NCI-H146 treated with DMSO at 0.1 percent for 48 hours (cell line): ENCODE results near the gene SLC26A8.
A peak's percentile ranks its signal among the peaks of the same experiment; 100 is the strongest.
"Not testable (repeated sequence)": the region's sequence is repeated elsewhere in the genome, so short reads cannot be mapped to it uniquely, and the experiment has no call there.

Experiments used
- DNase-seq: peaks from one replicate; lab custom pipeline; 2025; ENCODE audit not compliant: unreplicated experiment; lab: John Stamatoyannopoulos, UW

Gene SLC26A8

GRCh38 chr6:36050947-36051710, 26.7 kb upstream of the SLC26A8 start:
- DNase-seq: no peak

GRCh38 chr6:36050305-36050704, 25.9 kb upstream of the SLC26A8 start:
- DNase-seq: no peak

GRCh38 chr6:36049582-36049981, 25.1 kb upstream of the SLC26A8 start:
- DNase-seq: no peak

DNA sequence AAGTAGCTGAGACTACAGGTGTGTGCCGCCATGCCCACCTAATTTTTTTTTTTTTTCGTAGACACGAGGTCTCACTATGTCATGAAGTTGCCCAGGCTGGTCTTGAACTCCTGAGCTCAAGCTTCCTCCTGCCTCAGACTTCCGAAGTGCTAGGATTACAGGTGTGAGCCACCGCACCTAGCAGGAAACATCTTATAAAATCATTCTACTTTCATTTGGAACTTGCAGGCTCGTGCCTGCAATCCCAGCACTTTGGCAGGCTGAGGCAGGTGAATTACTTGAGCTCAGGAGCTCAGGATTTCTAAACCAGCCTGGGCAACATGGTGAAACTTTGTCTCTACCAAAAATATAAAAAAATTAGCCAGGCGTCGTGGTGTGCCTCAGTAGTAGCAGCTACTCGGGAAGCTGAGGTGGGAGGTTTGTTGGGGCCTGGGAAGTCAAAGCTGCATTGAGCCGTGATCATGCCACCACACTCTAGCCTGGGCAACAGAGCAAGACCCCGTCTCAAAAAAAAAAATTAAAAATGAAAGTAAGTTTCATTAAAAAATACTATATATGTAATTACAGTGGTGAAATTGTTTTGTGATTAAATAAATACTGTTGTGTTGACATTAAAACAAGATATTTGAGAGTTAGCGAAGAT, 18.3 kb upstream of the SLC26A8 start:
- no peak for DNase-seq

- no peak for DNase-seq
Measured at GRCh38 chr6:36040958-36041357, 16.5 kb upstream of the SLC26A8 start.

DNA sequence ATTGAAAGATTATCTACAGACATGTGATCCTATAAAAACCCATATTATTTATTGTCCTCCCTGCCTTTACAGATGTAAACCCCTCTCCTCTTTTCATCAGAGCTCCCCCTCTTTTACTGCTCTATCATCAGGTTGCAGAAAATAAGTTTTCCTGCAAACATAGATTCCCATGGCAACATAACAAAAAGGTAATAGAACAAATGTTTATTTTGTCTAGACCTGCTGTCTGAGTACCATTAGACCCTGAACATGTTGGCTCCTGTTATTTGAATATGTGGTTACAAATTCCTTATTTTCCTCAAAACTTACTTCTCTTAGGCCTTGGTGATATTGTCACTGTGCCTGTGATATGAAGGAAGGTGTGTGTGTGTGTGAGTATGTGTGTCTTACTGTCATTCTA, 14.7 kb upstream of the SLC26A8 start:
- DNase-seq: no peak

DNA sequence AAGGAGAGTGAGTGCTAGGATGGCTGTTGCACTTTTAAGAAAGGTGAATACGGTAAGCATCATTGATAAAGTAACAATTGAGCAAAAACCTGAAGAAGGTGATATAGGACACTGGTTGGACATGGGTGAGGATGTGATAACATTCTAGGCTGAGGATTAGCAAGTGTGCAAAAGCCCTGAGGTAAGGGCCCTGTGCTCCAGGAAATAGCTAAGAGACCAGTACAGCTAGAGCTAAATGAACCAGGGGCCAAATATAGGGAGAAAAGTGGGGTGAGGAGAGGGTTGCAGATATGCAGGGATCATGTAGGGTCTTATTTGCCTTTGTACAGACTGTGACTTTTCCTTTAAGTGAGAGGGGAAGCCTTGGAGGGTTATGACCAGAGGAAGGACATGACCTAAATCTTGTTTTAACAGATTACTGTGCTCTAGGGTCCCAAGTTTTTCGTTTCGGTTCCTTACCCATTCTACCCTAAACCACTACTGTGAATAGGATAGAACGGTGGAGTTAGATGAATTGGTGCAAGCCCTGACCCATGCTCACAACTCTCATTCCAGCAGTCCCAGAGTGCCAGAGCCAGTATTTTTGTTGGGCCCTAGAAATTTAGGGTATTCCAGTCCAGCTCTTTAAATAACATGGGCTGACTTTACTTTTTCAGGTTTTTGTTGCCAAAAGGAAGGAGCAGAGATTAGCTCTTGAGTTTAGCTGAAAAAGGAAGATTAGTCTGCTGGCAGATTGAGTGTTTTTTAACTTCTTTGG, 13.9 kb upstream of the SLC26A8 start:
- no peak for DNase-seq

DNA sequence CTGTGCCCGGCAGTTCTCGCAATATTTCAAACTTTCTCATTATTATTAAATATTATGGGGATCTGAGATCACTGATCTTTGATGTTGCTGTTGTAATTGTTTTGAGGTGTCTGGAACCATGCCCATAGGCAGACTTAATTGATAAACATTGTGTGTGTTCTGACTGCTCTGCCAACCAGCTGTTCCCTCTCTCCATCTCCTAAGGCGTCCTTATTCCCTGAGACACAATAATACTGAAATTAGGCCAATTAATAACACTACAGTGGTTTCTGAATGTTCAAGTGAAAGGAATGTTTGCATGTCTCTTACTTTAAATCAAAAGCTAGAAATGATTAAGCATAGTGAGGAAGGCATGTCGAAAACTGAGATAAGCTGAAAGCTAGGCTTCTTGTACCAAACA, 10.8 kb upstream of the SLC26A8 start:
- no peak for DNase-seq

DNA sequence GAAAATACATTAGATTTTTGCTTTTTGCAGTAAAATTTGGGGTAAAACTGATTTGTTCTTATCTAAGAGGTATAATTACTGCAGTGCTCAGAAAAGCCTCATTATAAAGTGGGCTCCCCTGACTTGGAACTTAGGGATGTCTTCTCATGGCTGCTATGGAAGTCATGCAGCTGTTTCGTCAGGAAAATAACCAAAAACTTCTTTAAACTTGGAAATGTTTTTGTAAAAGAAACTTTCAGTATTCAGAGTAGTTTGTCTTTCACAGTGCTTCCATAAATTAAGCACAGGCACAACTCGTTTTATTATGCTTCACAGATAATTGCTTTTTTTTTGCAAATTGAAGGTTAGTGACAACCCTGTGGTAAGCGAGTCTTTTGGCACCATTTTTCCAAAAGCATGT, 10.0 kb upstream of the SLC26A8 start:
- DNase-seq: no peak

DNA sequence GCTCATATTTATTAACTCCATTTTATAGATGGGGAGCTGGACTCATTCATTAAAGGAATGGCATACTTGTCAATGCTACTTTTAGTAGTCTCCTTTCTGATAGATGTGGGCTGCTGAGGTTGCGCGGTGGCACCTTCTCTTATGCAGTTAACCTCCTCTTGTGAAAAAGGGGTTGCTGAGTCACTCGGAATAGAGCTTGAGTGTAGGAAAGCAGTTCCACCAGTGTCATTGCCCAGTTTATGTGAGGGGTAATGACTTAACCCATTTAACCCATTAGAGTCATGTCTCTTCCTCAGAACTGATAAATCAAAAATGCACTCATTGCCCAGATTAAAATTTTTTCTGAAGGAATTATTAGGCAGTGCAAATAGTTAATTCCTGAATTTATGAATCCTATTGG, 9.5 kb upstream of the SLC26A8 start:
- no peak for DNase-seq

DNA sequence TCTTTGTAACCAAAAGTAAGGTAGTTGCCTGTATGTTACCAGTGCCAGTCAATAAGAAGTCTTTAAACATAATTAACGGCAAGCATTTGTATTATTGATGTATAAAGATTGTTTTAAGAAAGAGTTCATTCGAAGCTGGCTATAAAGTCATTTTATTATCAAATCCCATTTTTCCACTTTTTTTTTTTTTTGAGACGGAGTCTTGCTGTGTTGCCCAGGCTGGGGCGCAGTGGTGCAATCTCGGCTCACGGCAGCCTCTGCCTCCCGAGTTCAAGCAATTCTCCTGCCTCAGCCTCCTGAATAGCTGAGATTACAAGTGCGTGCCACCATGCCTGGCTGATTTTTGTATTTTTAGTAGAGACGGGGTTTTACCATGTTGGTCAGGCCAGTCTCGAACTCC, 8.7 kb upstream of the SLC26A8 start:
- not testable (repeated sequence) for DNase-seq

DNA sequence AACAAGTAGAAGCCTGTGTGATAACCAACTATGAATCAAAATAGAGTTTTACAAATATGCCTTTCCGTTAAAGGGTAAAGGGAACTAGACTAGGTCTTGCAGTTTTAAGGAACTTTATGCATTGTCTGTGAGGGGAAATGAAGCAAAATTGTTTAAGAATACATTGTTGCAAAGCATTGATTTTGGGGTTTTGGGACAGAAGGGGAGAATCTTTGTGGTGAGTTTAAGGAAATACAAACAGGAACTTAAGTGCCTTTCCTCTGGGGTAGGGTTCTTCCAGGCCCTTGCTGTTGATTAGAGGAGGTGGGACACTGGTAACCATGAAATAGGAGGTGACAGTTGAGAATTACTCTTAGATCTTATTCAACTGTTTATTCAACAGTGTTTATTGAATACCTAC, 7.8 kb upstream of the SLC26A8 start:
- no peak for DNase-seq

DNA sequence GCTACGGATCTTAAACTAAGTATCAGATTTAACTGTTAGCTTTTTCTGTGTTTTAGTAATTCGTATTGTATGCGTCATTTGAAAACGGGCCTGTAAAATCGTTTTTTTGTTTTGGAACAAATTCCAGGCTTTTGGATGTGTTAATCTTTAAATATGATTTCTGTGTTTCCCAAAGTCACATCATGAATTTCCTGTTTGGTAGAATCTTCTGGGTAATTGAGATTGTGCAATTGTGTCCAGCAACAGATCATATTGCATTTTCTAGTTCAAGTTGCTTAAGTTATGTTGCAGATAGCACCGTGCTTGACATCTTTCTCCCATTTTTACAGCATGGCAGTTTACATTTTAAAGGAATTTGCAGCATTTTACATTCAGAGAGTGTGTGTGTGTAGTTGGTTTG, 5.0 kb upstream of the SLC26A8 start:
- no peak for DNase-seq

- DNase-seq: peak; percentile 16
Measured at GRCh38 chr6:36028877-36029324, 4.5 kb upstream of the SLC26A8 start.

DNA sequence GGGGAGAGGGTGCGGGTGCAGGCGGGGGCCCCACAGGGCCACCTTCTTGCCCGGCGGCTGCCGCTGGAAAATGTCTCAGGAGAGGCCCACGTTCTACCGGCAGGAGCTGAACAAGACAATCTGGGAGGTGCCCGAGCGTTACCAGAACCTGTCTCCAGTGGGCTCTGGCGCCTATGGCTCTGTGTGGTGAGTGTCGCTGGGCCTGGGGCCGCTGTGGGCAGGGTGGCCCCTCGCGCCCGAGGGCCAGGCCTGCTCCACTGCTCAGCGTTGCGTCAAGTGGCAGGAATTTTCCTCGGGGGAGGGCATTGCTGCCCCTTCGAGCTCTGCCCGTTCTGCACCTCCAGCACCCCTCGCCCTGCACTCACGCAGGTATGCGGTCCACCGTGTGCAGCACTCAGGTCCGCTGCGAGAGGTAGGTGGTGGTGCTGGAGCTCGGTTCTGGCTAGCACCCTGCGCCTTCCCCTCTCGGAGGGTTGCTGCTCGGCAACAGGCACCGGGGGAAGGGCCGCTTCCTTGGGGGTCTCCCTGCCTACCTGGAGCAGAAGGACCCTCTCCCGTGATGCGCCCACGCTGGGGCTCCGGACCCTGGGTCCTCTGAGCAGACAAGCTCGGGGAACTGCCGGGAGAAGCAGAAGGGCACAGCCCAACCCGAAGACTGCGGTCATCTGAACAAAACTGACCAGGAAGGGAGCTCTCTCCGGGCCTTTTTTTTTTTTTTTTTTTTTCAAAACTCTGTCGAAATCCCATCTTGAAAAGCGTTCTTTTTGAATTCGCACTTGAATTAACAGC, 3.8 kb upstream of the SLC26A8 start:
- DNase-seq: no peak

DNA sequence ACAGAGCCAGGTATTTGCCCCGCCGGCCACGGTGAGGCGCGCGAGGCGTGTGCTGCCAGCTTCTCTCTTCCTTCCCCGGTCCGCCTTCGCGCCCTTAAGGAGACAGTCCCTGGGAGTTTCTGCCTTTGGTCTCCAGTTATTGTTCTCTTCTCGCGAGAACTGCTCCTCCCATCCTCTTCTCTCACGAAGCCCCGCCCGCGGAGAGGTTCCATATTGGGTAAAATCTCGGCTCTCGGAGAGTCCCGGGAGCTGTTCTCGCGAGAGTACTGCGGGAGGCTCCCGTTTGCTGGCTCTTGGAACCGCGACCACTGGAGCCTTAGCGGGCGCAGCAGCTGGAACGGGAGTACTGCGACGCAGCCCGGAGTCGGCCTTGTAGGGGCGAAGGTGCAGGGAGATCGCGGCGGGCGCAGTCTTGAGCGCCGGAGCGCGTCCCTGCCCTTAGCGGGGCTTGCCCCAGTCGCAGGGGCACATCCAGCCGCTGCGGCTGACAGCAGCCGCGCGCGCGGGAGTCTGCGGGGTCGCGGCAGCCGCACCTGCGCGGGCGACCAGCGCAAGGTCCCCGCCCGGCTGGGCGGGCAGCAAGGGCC, 3.2 kb upstream of the SLC26A8 start, which contains the start of gene MAPK14:
Gene MAPK14, plus strand, starts transcription at position 308 of the 587 bp plus-strand sequence. CDS start 350 bp downstream, outside the sequence.
- DNase-seq: peak; percentile 98

- DNase-seq: no peak
Measured at GRCh38 chr6:36025932-36026327, 1.5 kb upstream of the SLC26A8 start.

DNA sequence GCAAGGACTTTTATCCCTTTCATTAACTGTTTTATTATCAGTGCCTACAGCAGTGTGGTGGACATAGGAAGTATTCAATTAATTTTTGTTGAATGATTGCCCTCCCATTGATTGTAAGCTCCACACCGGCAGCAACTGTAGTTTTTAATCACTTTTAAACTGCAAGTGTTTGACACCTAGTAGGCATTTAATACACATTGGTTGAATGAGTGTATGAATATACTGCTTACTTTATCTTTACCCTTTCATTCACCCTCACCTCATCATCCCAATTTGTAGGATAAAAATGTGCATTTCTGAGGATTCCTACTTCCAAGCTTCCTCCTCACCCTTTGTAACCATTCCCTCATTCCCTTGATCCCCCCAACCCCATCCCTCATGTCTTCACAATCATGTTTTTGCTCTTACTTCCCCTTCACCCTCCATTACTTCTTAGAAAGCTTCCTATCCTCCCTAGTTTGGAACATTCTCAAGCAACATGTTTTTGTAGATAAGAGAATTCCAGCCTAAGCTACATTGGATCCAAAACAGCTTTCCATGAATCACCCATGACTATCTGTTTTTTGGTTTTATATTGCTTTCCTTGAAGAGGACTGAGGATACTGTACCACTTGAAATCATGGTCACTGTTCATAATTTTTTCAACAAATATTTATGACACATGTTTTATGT, 955 bp upstream of the SLC26A8 start:
- no peak for DNase-seq

DNA sequence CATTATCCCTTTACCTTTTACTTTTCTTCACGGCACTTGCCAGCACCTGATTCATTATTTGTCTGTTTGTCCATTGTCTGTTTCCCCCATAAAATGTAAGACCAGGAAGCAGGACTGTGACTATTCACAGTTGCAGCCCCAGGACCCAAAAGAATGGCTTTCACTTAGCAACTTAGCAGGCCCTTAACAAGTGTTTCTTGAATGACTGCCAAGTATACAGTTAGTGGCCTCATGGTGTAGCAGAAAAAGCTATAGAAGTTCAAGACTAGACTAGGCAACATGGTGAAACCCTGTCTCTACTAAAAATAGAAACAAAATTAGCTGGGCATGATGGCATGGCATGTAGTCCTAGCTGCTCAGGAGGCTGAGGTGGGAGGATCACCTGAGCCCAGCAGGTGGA, 4.3 kb downstream of the SLC26A8 start:
- no peak for DNase-seq

- DNase-seq: no peak
Measured at GRCh38 chr6:36019167-36019566, 5.3 kb downstream of the SLC26A8 start.
